GM21619 (cell line): ENCODE data around the gene RSPO4.
A peak's percentile ranks its signal among the peaks of the same experiment; 100 is the strongest.
"Not testable (repeated sequence)": the region's sequence is repeated elsewhere in the genome, so short reads cannot be mapped to it uniquely, and the experiment has no call there.

ENCODE experiments used
- ATAC-seq: cut with Tn5 transposase; IDR thresholded peaks from one replicate; pipeline ENCODE4 v1.9.1; 2021; ENCODE audit not compliant: unreplicated experiment

The RSPO4 gene

DNA sequence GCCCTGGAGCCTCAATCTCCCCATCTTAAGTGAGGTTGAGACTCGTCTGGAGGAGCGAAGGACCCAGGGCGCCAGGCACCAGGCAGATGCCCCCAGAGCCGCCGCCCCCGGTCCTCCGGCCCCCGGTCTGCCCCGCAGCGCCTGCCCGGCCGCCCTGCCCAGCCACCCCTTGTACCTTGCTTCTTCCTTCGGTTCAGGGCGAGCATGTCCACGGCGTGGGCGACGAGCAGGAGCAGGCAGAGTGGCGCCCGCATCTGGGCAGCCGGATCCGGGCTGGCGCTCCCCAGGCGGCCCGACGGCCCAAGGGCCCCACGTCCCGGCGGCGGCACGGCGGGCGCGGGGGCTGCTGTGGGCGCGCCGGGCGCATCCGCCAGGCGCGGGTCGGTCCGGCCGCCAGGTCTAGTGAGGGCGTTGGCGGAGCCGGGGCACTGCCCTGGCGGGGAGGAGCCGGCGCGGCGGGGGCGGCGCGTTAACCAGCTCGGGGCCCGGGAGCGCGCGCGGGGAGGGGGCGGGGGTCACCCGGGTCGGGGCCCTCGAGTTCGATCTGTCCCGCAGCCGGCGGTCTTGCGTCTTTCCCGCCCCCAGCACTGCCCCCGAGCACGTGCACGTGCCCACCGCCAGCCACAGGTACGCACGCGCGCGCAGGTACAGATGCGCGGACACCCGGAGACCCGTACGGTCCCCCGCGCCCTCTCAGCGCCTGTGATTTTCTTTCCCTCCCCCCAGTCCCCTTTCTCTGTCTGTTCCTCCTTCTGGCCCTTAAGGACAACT is at the start of gene RSPO4:
Gene RSPO4, minus strand, starts transcription at position 401 of the 771 bp plus-strand sequence. Its CDS starts 147 bp downstream, at position 254.
- no peak for ATAC-seq

DNA sequence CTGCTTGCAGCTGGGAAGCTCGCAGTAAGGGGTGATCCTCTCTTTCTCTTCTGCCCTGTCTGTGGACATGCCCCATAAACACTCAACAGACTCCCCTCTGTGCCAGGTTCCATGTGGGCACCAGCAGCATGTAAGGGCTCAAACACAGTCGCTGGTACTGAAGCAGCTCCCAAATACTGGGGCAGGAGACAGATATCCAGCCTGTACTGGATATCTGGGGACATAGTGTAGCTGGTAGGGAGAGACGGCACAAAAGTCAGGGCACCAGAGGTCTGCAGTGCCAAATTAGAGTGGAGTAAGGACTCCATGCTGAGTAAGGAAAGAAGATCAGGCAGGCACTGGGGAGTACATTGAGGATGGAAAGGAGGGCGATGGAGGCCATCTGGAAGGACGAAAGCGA is 48.3 kb upstream of the RSPO4 start:
- no peak for ATAC-seq

DNA sequence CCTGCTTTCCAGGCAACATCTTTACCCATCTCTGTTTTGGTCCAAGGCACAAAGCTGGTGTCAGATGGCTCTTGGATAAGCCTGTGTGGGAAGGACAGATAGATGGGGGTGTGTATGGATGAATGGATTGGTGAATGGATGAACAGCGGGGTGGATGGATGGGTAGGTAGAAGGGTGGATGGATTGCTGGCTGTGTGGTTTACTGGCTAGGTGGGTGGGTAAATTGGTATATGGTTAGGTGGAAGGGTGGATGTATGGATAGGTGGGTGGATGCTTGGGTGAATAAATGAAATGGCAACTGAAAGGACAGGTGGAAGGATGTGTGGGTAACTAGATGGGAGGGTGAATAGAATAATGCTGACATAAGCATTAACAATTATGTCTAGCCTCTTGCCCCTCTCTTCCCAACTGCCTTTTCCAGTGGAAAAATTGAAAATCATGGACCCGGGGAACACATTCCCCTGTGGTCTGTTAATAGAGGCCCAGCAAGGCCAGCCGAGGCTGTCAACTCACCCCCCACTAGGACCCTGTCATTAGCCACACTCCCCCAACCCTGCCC is 43.8 kb upstream of the RSPO4 start:
- no peak for ATAC-seq

DNA sequence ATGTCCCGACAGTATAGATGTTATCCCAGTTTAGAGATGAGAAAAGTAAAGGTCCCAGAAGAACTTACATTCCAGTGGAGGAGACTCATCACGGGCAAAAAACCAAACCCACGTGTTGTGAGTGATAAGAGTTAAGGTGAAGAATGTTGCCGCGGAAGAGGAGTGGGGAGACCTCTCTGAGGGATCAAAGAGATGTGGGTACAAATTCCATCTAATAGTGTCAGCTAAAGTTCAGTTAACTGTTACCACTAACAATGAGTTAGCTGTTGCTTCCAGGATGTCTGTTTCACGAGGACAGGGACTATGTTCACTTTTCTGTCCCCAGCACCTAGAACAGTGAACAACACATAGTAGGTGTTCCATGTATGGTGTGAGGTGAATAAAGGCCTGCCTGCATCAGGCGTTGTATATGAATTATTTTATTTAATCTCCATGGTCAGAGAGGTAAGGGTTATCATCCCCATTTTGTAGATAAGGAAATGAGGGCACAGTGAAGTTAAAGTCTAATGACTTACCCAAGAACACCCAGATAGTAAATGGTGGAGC is 39.8 kb upstream of the RSPO4 start:
- no peak for ATAC-seq

DNA sequence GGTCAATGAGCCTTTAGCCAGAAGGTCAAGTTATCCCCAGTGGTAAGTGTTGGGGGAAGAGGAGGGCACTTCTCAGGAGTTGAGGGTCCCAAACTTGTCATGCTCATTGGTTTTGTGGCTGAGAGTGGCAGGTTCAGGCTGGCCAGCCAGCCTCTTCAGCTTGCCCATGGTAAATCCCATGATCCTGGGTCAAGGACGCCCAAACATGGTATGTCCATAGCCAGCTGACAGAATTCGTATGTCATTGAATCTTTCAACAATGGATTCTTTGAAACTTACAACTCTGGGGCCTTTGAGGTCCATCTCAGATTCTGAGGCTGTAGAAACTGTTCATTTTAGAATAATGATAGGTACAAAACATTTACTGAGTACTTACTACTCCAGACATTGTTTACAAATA is 36.1 kb upstream of the RSPO4 start:
- no peak for ATAC-seq

DNA sequence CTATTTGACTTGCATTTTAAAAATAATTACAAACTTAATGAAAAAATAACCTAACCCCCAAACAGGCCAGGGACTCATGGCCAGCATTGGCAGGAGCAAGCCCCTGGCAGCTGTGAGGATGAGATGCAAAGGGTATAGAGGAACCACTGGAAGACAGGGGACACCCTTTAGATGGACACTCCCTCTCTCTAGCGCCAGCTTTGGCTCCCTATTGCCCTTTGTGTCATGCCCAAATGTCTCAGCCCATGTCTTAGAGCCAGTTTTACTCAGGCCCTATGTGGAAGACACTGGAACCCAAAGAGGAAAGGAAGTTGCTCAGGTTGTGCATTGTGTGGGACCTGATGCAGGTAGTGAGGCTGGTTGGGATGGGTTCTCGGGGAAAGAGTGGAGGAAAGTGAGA is 34.9 kb upstream of the RSPO4 start:
- no peak for ATAC-seq

DNA sequence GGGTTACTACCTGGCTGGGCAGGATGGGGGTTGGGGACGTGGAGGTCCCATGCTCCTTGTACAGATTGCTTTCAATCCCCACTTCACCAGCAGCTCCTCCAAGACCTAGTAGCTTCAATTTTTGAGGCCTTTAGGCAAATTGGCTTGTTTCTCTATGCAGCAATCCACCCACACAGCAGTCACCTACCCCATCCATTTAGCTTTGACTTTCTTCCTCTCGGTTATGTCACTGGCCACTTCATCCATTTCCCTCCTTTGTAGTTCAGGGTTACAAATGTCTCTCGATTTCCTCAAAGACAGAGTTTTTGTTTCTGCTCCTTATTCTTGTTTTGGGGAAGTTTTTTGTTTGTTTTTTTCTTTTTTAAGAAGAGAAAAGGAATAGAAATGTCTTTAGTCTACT is 33.4 kb upstream of the RSPO4 start:
- ATAC-seq = no peak

DNA sequence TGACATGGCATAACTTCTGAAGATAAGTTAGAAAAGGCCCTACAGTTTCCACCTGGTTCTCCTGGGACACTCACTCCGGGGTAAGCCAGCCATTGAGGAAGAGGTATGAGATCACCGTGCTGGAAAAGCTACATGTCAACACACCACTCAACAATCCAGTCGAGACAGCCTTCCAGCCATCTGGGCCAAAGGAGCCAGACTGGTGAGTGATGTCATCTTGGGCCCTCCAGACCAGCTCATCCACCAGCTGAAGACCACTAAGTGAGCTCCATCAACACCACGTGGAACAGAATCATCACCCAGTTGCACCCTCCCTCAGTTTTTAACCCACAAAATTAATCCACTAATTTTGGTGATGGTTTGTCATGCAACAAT is 32.3 kb upstream of the RSPO4 start:
- no peak for ATAC-seq

DNA sequence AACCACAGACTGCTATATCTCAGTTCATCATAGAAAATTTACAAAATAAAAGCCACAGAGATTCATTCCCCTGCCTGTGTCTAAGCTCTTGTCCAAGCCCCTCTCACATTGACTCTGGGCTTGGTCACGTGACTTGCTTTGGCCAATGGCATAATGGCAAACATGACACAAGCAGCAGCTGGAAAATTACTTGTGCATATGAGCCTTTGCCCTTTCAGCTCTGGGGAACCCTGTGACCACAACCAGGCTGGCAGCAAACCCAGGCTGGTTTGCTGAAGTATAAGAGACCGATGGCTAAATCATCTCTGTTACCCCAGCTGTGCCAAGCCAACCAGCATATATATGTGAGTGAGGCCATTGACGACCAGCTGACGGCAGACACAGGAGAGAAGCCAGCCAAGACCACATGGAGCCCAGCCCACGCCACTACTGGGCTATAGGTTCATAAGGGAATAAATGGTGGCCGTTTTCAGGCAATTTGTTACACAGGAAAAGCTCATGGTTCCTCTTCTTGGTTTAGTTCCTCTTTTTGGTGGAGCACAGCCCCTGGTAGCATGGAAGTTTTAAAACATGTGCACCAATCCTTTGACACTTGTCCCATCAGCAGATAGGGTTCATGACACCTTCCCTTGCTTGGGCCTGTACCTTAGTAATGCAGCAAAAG is 31.8 kb upstream of the RSPO4 start:
- no peak for ATAC-seq

DNA sequence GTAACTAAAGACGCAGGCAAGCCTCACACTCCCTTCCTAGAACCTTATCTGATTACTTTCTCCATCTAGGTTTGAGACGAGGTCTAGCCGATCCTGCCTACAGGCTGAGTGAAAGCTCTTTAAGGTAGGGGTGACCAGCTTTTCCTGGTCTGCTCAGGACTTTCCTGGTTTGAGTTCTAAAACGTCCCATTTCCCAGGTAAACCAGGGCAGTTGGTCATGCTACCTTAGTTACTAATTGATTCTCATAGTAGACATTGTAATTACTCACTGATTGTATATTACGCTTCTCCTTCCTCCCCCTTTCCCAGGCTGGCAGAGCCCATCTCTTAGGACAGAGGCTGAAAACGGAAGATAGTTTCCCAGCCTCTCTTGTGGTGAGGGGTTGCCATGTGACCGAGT is 27.9 kb upstream of the RSPO4 start:
- ATAC-seq = no peak

DNA sequence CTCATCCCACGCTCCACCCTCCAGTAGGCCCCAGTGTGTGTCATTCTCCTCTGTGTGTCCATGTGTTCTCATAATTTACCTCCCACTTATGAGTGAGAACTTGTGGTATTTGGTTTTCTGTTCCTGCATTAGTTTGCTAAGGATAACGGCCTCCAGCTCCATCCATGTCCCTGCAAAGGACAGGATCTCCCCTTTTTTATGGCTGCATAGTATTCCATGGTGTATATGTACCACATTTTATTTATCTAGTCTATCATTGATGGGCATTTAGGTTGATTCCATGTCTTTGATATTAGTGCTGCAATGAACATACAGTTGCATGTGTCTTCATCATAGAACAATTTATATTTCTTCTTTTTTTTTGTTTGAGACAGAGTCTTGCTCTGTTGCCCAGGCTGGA is 24.1 kb upstream of the RSPO4 start:
- not testable (repeated sequence) for ATAC-seq

DNA sequence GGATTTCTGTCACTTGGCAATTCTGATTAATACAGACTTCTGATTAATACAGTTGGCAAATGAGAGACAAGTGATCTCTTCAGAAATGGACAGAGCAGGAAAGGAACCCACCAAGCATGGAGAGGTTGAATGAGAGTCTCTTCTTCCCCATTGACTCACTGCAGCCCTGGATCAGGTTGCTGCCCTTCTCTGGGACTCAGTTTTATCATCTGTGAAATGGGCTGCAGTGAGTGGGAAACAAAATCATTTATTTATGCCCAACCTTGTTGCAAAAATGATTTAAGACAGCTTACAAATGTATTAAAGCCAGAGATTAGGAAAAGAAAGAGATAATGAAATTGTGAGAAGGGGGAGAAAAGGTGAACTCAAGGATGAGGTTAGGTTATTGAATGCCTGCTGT is 20.8 kb upstream of the RSPO4 start:
- no peak for ATAC-seq

DNA sequence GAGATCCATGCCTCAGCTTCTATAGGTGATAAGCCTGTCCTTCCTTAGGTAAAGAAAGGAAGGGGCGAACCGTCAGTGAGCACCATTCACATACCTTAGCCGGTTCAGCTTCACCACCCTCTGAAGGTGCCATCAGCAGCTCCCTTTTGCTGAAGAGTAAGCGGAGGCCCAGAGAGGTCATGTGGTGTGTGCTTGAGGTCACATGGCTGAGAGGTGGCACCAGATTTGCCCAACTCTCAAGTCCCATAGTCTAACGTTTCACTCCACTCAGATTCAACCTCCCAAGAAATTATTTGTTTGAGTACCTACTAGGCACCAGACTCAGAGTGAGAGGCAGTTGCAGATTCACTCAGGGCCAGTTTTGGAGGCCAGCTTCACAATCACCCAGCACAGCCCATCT is 18.5 kb upstream of the RSPO4 start:
- no peak for ATAC-seq

DNA sequence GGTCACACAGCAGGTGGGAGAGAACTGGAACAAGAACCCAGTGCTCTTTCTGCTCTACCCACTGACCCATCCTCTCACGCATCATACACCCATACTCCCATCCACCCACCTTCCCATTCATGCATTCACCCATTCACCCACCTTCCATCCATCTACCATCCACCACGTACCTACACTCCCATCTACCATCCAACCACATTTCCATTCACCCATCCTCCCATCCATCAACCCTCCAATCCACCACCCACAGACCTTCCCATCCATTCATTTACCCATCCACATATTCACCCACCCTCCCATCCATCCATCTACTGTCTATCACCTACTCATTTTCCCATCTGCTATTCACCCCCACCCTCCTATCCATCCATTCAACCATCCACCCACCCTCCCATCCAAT is 17.2 kb upstream of the RSPO4 start:
- ATAC-seq = no peak

DNA sequence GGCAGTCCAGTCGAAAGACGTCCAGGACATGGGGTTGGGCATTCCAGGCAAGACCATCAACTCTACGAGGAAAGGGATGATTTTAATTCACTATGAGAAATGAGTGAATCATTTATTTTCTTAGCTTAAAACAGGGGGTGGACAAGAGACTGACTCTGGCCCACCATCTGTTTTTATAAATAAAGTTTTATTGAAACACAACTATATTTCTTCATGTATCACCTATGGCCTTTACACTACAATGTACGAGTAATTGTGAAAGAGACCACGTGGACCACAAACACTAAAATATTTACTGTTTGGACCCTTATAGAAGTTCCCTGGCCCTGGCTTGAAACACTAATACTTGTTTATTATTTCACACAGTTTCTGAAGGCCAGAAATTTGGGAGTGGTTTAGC is 15.6 kb upstream of the RSPO4 start:
- ATAC-seq = no peak

DNA sequence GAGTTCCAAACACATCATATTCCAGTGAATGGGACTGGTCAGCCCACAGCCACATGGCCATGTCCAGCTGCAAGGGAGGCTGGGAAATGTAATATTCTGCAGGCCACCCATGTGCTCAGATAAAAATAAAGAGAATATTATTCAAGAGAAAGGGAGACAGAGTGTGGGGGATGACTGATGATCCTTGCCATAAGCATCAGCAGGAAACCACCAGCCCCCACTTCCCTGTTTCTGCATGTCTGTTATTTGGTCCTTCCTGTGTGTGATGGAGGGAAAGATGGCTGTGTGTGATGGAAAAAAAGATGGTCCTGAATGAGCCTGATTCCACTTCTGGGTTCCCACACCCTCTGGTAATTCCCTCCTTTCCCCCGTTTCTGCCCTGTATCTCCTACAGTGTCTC is 13.1 kb upstream of the RSPO4 start:
- no peak for ATAC-seq

DNA sequence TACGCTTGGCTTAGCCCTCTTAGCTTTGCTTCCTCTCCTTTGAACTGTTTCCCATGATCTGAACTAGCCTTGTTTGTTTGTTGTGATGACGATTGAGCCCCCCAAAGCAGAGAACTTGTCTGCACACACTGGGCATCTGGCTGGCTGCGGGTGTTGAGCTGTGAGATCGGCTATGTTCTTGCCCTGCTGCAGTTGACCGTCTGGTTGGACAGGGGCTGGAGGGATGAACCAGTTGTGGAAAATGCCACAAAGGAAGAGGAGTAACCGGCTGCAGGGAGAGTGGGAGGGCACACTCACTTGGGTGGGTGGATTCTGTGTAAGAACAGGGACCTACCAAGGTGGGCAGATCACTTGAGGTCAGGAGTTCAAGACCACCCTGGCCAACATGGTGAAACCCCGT is 12.4 kb upstream of the RSPO4 start:
- ATAC-seq = no peak

DNA sequence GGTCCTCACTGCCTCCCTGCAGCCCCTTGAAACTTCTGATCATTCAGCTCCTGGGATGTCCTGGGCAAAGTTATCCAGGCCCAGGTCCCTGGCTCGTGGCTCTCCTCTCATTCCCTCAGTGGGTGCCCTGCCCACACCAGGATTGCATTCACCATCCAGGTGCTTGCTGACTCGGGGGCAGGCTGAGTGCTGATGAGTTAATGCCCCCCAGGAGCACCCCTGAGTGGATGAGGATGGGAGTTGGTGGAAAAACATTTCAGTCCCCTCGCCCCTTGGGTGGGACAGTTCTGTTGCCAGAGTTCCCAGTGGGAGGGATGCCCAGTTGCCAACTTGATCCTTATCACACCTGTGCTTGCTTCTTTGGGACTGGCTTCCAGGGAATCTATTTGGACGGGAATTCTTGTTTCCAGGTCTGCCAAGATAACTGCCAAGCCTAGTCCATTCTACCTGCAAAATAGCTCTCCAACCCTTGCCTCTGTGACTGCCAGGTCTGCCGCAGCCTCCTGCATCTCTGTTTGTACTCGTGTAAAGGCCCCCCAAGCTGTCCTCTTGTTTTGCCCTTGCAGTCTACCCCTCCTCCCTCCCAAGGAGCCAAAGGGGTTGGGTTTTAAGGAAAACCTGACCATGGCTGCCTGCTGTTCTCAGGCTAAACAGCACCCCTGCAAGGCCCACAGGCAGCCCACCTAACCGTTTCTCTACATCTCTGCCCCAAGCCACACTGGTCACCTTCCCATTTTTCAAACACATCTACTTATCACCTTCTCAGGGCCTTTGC is 11.6 kb upstream of the RSPO4 start:
- ATAC-seq = no peak

DNA sequence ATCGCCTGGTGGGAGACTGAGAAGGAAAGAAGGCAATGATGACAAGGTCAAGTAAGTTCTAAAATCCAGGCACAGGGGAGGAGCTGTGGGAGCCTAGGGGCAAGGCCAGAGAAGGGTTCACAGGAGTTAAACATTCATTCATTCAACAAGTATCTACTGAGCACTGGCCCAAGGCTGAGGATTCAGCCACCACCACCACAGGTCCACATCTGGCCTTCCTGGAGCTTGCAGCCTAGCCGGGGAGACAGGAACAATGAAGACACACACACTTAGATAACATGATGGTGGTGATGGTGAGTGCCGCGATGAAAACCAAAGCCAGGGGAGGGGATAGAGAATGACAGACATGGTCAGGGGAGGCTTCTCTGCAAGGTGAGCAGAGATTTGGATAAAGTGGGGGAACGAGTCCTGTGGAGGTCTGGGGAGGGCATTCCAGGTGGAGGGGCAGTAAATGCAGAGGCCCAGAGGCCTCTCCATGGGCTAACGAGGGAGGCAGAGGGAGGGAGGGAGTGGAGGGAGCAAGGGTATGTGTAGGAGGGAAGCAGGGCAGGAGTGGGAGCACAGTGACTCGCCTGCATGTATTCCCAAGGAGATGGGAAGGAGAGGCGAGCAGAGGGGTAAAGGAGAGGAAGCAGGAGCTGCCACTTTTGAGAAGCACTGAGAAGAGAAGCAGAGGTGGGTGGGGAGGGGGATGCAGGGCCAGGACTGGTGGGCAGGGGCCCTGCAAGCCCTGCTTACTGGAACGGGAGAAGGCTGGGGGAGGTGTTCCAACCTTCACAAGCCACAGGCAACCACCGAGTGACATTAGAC is 10.5 kb upstream of the RSPO4 start:
- no peak for ATAC-seq

DNA sequence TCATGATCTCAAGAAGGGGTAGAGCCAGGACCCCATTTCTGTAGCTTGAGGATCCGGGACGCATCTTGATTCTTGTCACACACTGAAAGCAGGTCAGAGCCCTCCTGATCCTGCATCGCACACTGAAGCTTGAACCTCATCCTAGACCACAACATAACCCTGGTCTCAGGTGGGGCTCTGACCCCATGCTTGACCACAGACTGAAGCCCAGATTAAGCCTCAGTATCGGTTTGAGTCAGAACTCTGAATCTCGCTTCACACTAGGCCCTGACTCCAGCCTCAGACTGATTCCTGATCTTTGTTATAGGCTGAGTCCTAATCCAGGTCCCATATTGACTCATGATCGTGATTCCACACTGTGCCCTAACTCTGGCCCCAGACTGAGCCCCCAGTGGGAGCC is 8.5 kb upstream of the RSPO4 start:
- peak; percentile 78 for ATAC-seq
